ENCODE measurements around the gene AADAT.

AADAT gene

DNA sequence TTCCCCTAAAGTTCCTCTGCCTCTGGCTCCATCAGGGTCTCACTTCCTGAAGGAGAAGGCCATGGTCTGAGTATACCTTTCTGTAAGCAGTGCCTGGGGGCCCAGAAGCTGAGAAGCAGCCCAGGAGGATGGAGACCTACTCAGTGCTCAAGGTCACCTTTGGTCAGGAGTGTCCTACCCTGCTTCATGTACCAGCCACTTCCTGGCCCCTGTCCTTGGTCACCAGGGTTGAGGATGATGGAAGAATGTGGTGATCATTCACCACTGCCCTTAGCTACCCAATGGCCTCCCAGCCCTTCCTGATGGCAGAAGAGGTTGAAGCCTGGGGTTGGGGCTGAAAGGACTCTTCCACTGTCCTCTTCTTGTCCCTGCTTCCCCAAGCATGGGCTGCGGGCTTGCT is 54.5 kb downstream of the AADAT start:
- no peak for DNase-seq
- ATAC-seq, result no peak

DNA sequence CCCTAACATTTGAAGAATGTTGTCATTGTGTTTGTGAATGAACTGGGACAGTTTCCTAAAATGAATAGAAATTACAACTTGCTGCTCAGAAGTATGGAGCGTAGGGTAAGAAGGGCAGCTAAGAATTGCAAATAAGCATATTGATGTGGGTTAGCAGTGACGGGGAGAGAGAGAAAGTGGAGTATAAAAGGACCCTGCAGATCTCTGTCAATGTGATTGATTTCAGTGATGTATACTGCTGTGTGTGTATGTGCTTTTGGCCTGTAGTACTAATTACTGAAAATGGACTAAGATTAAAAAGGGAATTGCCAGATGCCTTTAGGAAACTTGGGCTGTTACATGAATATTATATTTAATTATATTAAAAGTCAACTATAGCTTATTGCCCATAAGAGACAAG is 55.8 kb downstream of the AADAT start:
- ATAC-seq, result no peak
- DNase-seq, result no peak

- ATAC-seq, result no peak
Measured at GRCh38 chr4:170030121-170030520, 59.6 kb downstream of the AADAT start.

GRCh38 chr4:170027181-170027829 is 62.5 kb downstream of the AADAT start:
- ATAC-seq (peak; percentile 66), DNase-seq (peak; percentile 94)

More at GRCh38 chr4:170030121-170030520, 59.6 kb downstream of the AADAT start:
- DNase-seq, result no peak

DNA sequence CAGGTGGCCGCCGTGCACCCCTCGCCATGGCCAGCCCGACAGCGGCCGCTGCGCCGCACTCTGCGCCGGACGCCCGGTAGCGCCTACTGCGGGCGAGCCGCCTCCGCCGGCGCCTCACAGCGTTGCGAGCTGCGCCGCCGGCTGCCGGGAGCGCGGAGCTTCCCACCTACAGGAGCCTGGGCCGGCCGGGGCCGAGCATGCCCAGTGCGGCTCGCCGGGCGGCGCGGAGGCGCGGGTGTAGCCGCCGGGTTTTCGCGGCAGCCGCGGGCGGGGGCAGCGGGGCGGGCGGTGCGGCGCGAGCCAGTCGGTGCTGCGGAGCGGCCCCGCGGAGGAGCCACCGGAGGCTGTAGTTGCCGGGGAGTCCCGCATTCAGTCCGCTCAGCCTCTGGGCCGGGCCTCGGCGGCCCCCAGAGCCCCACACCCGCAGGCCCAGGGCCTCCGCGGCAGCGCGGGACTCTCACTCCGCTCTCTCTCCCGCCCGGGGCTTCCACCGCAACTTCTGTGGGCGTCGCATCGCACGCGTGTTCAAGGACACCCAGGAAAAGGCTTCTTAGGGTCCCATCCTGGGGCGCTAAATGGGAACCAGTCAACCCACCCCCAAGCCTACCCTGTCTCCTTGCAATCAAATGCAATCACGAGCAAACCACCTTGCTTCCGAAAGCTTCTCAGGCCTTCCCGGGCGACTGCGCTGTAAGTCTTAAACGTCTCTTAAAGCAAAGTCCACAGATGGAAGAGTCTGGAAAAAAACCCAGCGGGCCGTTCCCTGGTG is 63.3 kb downstream of the AADAT start, which contains the start of gene MFAP3L:
Gene MFAP3L (minus strand): TSS at position 143 of the 769 bp plus-strand sequence. CDS start 20,518 bp downstream, outside the sequence.
- ATAC-seq, result peak; percentile 87
- DNase-seq, result peak; percentile 86

- peak; percentile 18 for DNase-seq
- no peak for ATAC-seq
Measured at GRCh38 chr4:170025523-170026252, 64.1 kb downstream of the AADAT start.

DNA sequence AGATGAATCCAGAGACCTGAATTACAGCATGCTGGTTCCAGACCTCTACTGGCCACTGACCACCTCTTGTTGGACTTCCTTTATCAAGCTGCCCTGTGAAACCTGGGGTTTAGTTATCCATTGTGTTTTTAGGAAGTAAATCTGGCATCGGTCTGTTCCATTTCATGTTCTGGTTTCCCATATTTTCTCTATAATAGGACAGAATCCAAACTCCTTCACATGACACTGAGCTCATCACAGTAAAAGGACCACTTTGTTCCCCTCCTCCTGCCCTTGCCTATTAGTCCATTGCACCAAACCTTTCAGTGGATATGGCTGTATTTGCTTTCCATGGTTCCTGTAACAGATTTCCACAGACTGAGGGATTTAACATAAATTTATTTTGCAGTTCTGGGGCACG is 67.5 kb downstream of the AADAT start:
- ATAC-seq (no peak), DNase-seq (no peak)

GRCh38 chr4:170017252-170017651 is 72.5 kb downstream of the AADAT start:
- ATAC-seq (no peak), DNase-seq (no peak)

- no peak for ATAC-seq
- DNase-seq, result no peak
Measured at GRCh38 chr4:170015285-170015684, 74.5 kb downstream of the AADAT start.

- no peak for DNase-seq
- no peak for ATAC-seq
Measured at GRCh38 chr4:170014359-170015011, 75.3 kb downstream of the AADAT start.

- no peak for ATAC-seq
Measured at GRCh38 chr4:170012629-170012958, 77.2 kb downstream of the AADAT start.

GRCh38 chr4:170011921-170012628 is 77.7 kb downstream of the AADAT start:
- ATAC-seq, result no peak
- DNase-seq, result no peak

More at GRCh38 chr4:170012629-170012958, 77.2 kb downstream of the AADAT start:
- no peak for DNase-seq

All from stimulated activated naive CD8-positive, alpha-beta T cell treated with anti-CD3 and anti-CD28 coated beads, Interleukin-15, Interleukin-2, amounts not matched to agents 100 U/mL and 50 U/mL, for 24 hours (primary cell).